Effector memory CD4-positive, alpha-beta T cell (primary cell): Measurements from ENCODE around the gene TECR.
"Not testable (repeated sequence)": the region's sequence is repeated elsewhere in the genome, so short reads cannot be mapped to it uniquely, and the experiment has no call there.

Experiments used
- DNase-seq, 3 donors: peaks; one replicate each; pipeline ENCODE4 v3.0.0-alpha.2; 2020
- H3K27ac ChIP-seq: 2 replicates; pipeline ENCODE4 v1.7.0; 2013; ENCODE audit warnings: mild to moderate bottlenecking, low read length, moderate library complexity; ENCODE audit not compliant: insufficient read depth, poor library complexity, severe bottlenecking
- H3K27me3 ChIP-seq: replicated peaks from 2 replicates; pipeline ENCODE4 v1.7.0; 2013; ENCODE audit warnings: mild to moderate bottlenecking, low read length; ENCODE audit not compliant: insufficient read depth, control insufficient read depth, poor library complexity, severe bottlenecking
- H3K36me3 ChIP-seq: 2 replicates; pipeline ENCODE4 v1.7.0; 2013; ENCODE audit warnings: mild to moderate bottlenecking, low read length, moderate library complexity; ENCODE audit not compliant: control insufficient read depth, insufficient read depth
- H3K4me1 ChIP-seq: 2 replicates; pipeline ENCODE4 v1.7.0; 2013; ENCODE audit warnings: low read length, mild to moderate bottlenecking; ENCODE audit not compliant: control insufficient read depth, insufficient read depth, poor library complexity, severe bottlenecking
- H3K4me3 ChIP-seq: 2 replicates; pipeline ENCODE4 v1.7.0; 2013; ENCODE audit warnings: low read length, low read depth, mild to moderate bottlenecking; ENCODE audit not compliant: insufficient read depth, poor library complexity, severe bottlenecking
- H3K9me3 ChIP-seq: 2 replicates; pipeline ENCODE4 v1.7.0; 2013; ENCODE audit warnings: mild to moderate bottlenecking, low read length, moderate library complexity; ENCODE audit not compliant: control insufficient read depth

Gene TECR

GRCh38 chr19:14584372-14584771, 55.0 kb downstream of the TECR start:
- not testable (repeated sequence) for H3K4me1 ChIP-seq, H3K27ac ChIP-seq, H3K27me3 ChIP-seq, H3K9me3 ChIP-seq, DNase-seq, H3K4me3 ChIP-seq, H3K36me3 ChIP-seq

- H3K27ac ChIP-seq, H3K9me3 ChIP-seq, H3K4me1 ChIP-seq, H3K27me3 ChIP-seq, DNase-seq, H3K4me3 ChIP-seq, H3K36me3 ChIP-seq: not testable (repeated sequence)
Observed at GRCh38 chr19:14585187-14585586, 55.8 kb downstream of the TECR start.

DNA sequence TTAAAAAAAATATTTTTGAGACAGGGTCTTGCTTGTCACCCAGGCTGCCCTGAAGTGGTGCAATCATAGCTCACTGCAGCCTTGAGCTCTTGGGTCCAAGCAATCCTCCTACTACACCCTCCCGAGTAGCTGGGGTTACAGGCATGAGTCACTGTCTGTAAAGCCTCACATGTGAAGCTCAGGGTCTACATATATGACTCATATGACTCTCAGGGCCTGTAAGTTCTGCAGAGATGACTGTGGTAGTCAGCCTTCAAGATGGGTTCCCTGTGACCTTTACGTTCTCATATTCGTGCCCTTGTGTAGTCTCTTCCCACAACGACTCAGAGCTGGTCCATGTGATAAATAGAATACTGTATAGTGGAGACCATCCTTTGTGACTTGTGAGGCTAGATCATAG, 60.0 kb downstream of the TECR start:
- not testable (repeated sequence) for H3K27ac ChIP-seq, H3K27me3 ChIP-seq, H3K36me3 ChIP-seq, H3K9me3 ChIP-seq, DNase-seq, H3K4me3 ChIP-seq, H3K4me1 ChIP-seq

DNA sequence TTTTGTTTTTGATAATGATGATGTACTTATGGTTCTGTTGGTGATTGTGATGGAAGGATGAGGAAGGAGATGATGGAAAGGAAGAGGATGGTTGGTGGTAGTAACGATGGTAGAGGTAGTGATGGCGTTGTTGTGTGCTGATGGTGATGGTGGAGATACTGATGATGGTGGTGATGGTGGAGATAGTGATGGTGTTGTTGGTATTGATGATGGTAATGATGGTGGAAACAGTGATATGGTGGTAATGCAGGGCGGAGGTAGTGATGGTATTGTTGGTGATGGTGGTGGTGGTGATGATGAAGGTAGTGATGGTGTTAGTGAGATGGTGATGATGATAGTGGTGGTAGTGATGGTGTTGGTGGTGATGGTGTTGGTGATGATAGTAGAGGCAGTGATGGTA, 66.2 kb downstream of the TECR start:
- no peaks in the 10 kb centered on the region for H3K36me3 ChIP-seq
- H3K9me3 ChIP-seq, result no peaks in the 10 kb centered on the region
- DNase-seq, result no peak
- H3K4me1 ChIP-seq, result no peaks in the 10 kb centered on the region
- H3K27ac ChIP-seq, result no peak overlapping the region
- no peaks in the 10 kb centered on the region for H3K27me3 ChIP-seq
- H3K4me3 ChIP-seq, result no peak overlapping the region

DNA sequence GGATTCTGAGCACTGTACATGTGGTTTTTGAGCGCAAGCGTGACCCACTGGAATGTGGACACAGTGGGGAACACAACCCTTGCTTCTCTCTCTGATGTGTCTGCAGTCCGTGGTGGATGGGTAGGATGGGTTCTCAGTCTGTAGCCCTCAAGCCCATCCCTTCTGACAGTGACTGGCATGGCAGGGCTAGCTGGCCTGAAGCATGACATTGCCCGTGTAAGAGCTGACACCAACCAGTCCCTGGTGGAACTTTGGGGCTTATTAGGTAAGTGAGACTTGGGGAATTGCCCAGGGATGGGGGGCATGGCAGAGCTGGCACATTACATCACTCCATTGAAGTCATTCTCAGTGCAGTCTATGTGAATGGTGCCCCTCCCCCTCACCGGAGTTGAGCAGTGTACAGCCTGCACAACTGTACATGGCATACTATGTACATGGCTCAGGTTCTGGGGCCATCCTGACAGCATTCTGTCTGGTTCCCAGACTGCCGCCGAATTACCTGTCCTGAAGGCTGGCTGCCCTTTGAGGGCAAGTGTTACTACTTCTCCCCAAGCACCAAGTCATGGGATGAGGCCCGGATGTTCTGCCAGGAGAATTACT, 70.3 kb downstream of the TECR start:
- Histone ChIP-seq H3K4me3 (no peak overlapping the region), H3K9me3 (no peaks in the 10 kb centered on the region), H3K27ac (no peak overlapping the region), H3K36me3 (no peaks in the 10 kb centered on the region), H3K4me1 (no peaks in the 10 kb centered on the region), H3K27me3 (no peaks in the 10 kb centered on the region)
- DNase-seq, result no peak

- no peaks in the 10 kb centered on the region for H3K9me3 ChIP-seq
- DNase-seq, result no peak
Observed at GRCh38 chr19:14603990-14604387, 74.6 kb downstream of the TECR start.

GRCh38 chr19:14606627-14607026, 77.2 kb downstream of the TECR start:
- H3K4me1 ChIP-seq, result no peaks in the 10 kb centered on the region
- DNase-seq, result no peak
- no peaks in the 10 kb centered on the region for H3K36me3 ChIP-seq
- H3K9me3 ChIP-seq, result no peaks in the 10 kb centered on the region
- no peaks in the 10 kb centered on the region for H3K27me3 ChIP-seq
- no peak overlapping the region for H3K4me3 ChIP-seq
- H3K27ac ChIP-seq, result no peak overlapping the region

More at GRCh38 chr19:14603990-14604387, 74.6 kb downstream of the TECR start:
- no peaks in the 10 kb centered on the region for H3K4me1 ChIP-seq
- H3K36me3 ChIP-seq, result no peaks in the 10 kb centered on the region
- no peaks in the 10 kb centered on the region for H3K27me3 ChIP-seq
- no peak overlapping the region for H3K4me3 ChIP-seq
- H3K27ac ChIP-seq, result no peak overlapping the region

GRCh38 chr19:14611051-14611450, 81.7 kb downstream of the TECR start:
- H3K4me3 ChIP-seq, result no peak overlapping the region
- no peak for DNase-seq
- no peaks in the 10 kb centered on the region for H3K9me3 ChIP-seq
- H3K4me1 ChIP-seq, result no peaks in the 10 kb centered on the region
- H3K36me3 ChIP-seq, result no peaks in the 10 kb centered on the region
- H3K27ac ChIP-seq, result no peak overlapping the region
- H3K27me3 ChIP-seq, result no peaks in the 10 kb centered on the region

- H3K4me3 ChIP-seq, H3K27me3 ChIP-seq, DNase-seq, H3K27ac ChIP-seq, H3K9me3 ChIP-seq, H3K36me3 ChIP-seq, H3K4me1 ChIP-seq: not testable (repeated sequence)
Observed at GRCh38 chr19:14612242-14612641, 82.8 kb downstream of the TECR start.

DNA sequence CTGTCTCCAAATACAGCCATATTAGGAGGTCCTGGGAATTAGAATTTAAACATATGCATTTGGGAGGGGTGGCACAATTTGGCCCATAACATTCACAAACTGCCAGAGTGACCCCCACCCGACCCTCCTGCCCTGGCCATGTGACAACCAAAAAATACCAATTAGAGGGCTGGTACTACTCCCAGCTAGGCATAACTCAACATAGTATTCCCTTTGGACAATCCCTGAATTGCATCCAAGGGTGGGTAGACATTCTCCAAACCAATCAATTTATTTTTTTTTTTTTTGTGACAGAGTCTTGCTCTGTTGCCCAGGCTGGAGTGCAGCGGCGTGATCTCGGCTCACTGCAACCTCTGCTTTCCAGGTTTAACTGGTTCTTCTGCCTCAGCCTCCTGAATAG, 83.3 kb downstream of the TECR start:
- Histone ChIP-seq H3K36me3 (no peaks in the 10 kb centered on the region), H3K4me1 (no peaks in the 10 kb centered on the region), H3K27ac (no peak overlapping the region), H3K4me3 (no peak overlapping the region), H3K27me3 (no peaks in the 10 kb centered on the region), H3K9me3 (no peaks in the 10 kb centered on the region)
- DNase-seq, result no peak
